A673 (cell line): ENCODE measurements around the gene PRSS27. TPM values are rescaled to one million over a fixed set of nuclear protein-coding genes. Genes with fewer than 3 reads are reported as not detected.

Experiments
- BruUV-seq: library from RNA; stranded (reverse); fragments of 400-500 nt; replicated peaks from 2 replicates; lab custom pipeline; 2021; lab: Mats Ljungman, UMichigan
- CTCF ChIA-PET: fragments of 300-600 bp; sonication (Branson Sonifier 250); formaldehyde crosslinking; loops from one replicate; lab custom pipeline; 2022; ENCODE audit warnings: antibody characterized with exemption; lab: Charles Lee
- POLR2A ChIA-PET: fragments of 300-600 bp; sonication (Branson Sonifier 250); formaldehyde crosslinking; loops from one replicate; lab custom pipeline; 2022; ENCODE audit warnings: antibody characterized with exemption; ENCODE audit not compliant: low non-redundant PET; lab: Charles Lee
- DNase-seq: peaks from one replicate; pipeline ENCODE4 v3.0.0-alpha.2; 2015; ENCODE audit warnings: low spot score
- H3K27ac ChIP-seq: fragments of 200-600 bp; sonication (generic); 2 replicates; pipeline ENCODE4 v1.5.1; 2016; ENCODE audit warnings: mixed run types, low read depth, mild to moderate bottlenecking, mixed read lengths, antibody characterized with exemption, low read length; ENCODE audit not compliant: poor library complexity, severe bottlenecking
- H3K27me3 ChIP-seq: fragments of 200-600 bp; sonication (generic); replicated peaks from 2 replicates; pipeline ENCODE4 v1.6.1; 2017; ENCODE audit warnings: mixed run types, low read depth, mild to moderate bottlenecking, mixed read lengths, antibody characterized with exemption, low read length; ENCODE audit not compliant: insufficient read depth, poor library complexity
- H3K36me3 ChIP-seq: fragments of 200-600 bp; sonication (generic); 2 replicates; pipeline ENCODE4 v1.6.1; 2016; ENCODE audit warnings: mixed run types, mild to moderate bottlenecking, mixed read lengths, antibody characterized with exemption, low read length; ENCODE audit not compliant: insufficient read depth, poor library complexity, severe bottlenecking
- H3K4me1 ChIP-seq: fragments of 200-600 bp; sonication (generic); 2 replicates; pipeline ENCODE4 v1.6.1; 2017; ENCODE audit warnings: mixed run types, mild to moderate bottlenecking, mixed read lengths, antibody characterized with exemption, low read length; ENCODE audit not compliant: insufficient read depth, poor library complexity, severe bottlenecking
- H3K4me3 ChIP-seq: fragments of 200-600 bp; sonication (generic); 2 replicates; pipeline ENCODE4 v1.5.1; 2016; ENCODE audit warnings: low read depth, mixed run types, mild to moderate bottlenecking, mixed read lengths, low read length; ENCODE audit not compliant: poor library complexity, severe bottlenecking
- H3K9me3 ChIP-seq: fragments of 200-600 bp; sonication (generic); 2 replicates; pipeline ENCODE4 v1.6.1; 2016; ENCODE audit warnings: mixed run types, low read depth, mild to moderate bottlenecking, mixed read lengths, antibody characterized with exemption, low read length; ENCODE audit not compliant: poor library complexity, severe bottlenecking
- EZH2 ChIP-seq: fragments of 200-600 bp; sonication (generic); IDR thresholded peaks from 2 replicates; pipeline ENCODE4 v1.6.1; 2017; ENCODE audit warnings: borderline replicate concordance, low read depth, mild to moderate bottlenecking, mixed read lengths, antibody characterized with exemption, low read length; ENCODE audit not compliant: poor library complexity, severe bottlenecking
- intact Hi-C: fragments of 100-400 bp; cut with micrococcal nuclease; formaldehyde crosslinking; loops from one replicate; pipeline ENCODE4 v1.10.0; 2022; ENCODE audit not compliant: unreplicated experiment
- total RNA-seq: library from RNA; stranded (reverse); gene quantifications from 2 replicates; pipeline ENCODE4 v1.2.3, GENCODE V29; 2021
- TF ChIP-seq, protein P1 (sequence below): fragments of 300-800, 200-600 bp; sonication (generic); conservative IDR thresholded peaks from 2 replicates; pipeline ENCODE4 v1.5.1; 2017; ENCODE audit warnings: low read depth, mild to moderate bottlenecking, antibody characterized with exemption, low read length, moderate library complexity, mixed read lengths

Gene PRSS27
- total RNA-seq, 1 experiment from 2014 or later: 1.3 TPM

DNA sequence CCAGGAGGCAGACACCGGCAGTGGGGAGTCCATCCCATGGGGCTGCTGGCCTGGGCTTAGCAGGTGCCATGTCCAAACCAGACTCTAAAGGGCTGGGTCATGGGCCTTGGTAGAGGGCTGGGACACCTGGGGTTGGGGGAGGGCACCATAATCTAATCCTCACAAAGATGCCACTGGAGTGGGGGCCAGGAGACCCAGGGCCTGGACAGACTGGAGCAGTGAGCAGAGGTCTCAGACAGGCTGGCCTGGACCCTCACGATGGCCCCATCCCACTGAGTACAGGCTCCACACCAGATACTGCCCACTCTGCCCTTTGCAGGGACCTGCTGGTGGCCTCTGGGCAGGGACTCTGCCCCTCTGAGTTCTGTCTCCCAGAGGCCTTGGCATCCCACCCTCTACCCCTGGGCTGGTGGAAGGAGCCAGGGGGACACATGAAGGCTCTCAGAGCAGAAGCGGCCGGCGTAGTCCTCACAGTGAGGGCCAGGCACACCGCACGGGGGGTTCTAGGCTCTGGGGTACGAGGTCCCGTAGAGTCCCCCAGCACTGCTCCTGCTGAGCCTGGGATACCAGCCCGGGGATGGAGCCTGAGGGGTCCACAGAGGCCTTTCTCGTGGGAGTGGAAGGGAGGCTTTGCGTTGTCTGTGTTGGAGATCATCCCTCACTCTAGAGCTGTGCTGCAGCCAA is 22.4 kb upstream of the PRSS27 start:
- Histone ChIP-seq H3K4me1 (no peaks in the 10 kb centered on the region), H3K27me3 (no peaks in the 10 kb centered on the region), H3K9me3 (no peaks in the 10 kb centered on the region), H3K4me3 (no peak overlapping the region), H3K27ac (no peak overlapping the region), H3K36me3 (no peaks in the 10 kb centered on the region)
- no peak for TF ChIP-seq EZH2
- TF ChIP-seq, protein P1, sequence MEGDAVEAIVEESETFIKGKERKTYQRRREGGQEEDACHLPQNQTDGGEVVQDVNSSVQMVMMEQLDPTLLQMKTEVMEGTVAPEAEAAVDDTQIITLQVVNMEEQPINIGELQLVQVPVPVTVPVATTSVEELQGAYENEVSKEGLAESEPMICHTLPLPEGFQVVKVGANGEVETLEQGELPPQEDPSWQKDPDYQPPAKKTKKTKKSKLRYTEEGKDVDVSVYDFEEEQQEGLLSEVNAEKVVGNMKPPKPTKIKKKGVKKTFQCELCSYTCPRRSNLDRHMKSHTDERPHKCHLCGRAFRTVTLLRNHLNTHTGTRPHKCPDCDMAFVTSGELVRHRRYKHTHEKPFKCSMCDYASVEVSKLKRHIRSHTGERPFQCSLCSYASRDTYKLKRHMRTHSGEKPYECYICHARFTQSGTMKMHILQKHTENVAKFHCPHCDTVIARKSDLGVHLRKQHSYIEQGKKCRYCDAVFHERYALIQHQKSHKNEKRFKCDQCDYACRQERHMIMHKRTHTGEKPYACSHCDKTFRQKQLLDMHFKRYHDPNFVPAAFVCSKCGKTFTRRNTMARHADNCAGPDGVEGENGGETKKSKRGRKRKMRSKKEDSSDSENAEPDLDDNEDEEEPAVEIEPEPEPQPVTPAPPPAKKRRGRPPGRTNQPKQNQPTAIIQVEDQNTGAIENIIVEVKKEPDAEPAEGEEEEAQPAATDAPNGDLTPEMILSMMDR: no peak
- no TSS peak for BruUV-seq
- CTCF ChIA-PET: no interaction called here
- POLR2A ChIA-PET: interaction anchor here (1.1 kb wide), 1 partner anchor 10 kb away, joined by 3 read pairs; the partner anchor contains the start of gene SRRM2
- no peak for DNase-seq
- intact Hi-C loops: no loop called here

- Histone ChIP-seq H3K4me1 (no peaks in the 10 kb centered on the region), H3K27me3 (no peaks in the 10 kb centered on the region), H3K36me3 (no peaks in the 10 kb centered on the region), H3K27ac (no peak overlapping the region), H3K9me3 (no peaks in the 10 kb centered on the region), H3K4me3 (no peak overlapping the region)
- DNase-seq: no peak
- intact Hi-C loops: no loop called here
- no peak for TF ChIP-seq EZH2
- TF ChIP-seq, protein P1: no peak
- ChIA-PET POLR2A (interaction anchor here (1.1 kb wide), 1 partner anchor 11 kb away, joined by 3 read pairs; the partner anchor contains the start of gene SRRM2), CTCF (no interaction called here)
- no TSS peak for BruUV-seq
Measured at GRCh38 chr16:2741168-2741567, 21.1 kb upstream of the PRSS27 start.

DNA sequence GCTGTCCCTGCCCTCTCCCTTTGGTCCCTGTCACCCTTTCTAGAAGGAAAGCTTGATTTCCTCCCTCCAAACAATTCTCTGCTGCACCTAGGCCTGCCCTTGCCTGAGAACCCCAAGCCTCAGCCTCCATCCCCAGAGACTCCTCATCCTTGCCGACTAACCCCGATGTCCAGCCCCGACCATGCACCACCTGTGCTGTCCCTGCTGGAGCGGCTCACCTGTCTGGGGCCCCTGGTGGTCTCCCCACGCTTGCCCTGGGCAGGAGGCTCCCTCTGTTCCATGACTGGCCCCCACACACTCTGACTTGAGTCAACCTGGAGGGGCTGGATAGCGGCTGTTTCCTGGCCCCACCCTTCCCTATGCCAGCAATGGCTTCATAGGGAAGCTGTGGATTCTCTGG is 20.5 kb upstream of the PRSS27 start:
- no peak overlapping the region for H3K4me3 ChIP-seq
- intact Hi-C loops: no loop called here
- CTCF ChIA-PET: no interaction called here
- TF ChIP-seq EZH2: no peak
- TF ChIP-seq, protein P1: no peak
- H3K27ac ChIP-seq: no peak overlapping the region
- POLR2A ChIA-PET: no interaction called here
- no peaks in the 10 kb centered on the region for H3K4me1 ChIP-seq
- H3K36me3 ChIP-seq: no peaks in the 10 kb centered on the region
- no peak for DNase-seq
- H3K27me3 ChIP-seq: no peaks in the 10 kb centered on the region
- BruUV-seq: no TSS peak
- no peaks in the 10 kb centered on the region for H3K9me3 ChIP-seq
